Endothelial cell of umbilical vein (primary cell): ENCODE results near the gene CCDC187.

Experiments
- CTCF ChIP-seq, 2 donors: IDR thresholded peaks; 1 replicate in 1 of 2; 2 replicates in 1 of 2; pipeline ENCODE4 v1.5.1; 2011; ENCODE audit warnings: low read length in 2 of 2, mild to moderate bottlenecking in 2 of 2, moderate library complexity in 2 of 2, control low read depth in 1 of 2, inconsistent platforms in 1 of 2, low read depth in 1 of 2; ENCODE audit not compliant: insufficient read depth in 1 of 2; ENCODE audit errors: extremely low read depth in 1 of 2
- MYC ChIP-seq: IDR thresholded peaks from one replicate; pipeline ENCODE4 v1.6.1; 2011; ENCODE audit warnings: mild to moderate bottlenecking, low read depth, low read length
- POLR2A ChIP-seq: IDR thresholded peaks from 2 replicates; pipeline ENCODE4 v1.6.1; 2012; ENCODE audit warnings: low read depth, mild to moderate bottlenecking, control low read depth, low read length

- TF ChIP-seq CTCF (IDR thresholded peaks at IDR 0.05; ENCODE audit: extremely low read depth in 1 of 2, insufficient read depth in 1 of 2, low read depth in 1 of 2, low read length in 2 of 2) (no peak), POLR2A (no peak), MYC (no peak)
Observed at GRCh38 chr9:136287960-136288753, 15.7 kb downstream of the CCDC187 start.
